GM23248 (cell line): ENCODE data around the gene TCOF1. TPM values are rescaled to one million over a fixed set of nuclear protein-coding genes. Genes with fewer than 3 reads are reported as not detected.

Experiments used
- DNase-seq: peaks from one replicate; pipeline ENCODE4 v3.0.0-alpha.2; 2015
- H2AFZ ChIP-seq: fragments of 200-600 bp; sonication (generic); 2 replicates; pipeline ENCODE4 v1.6.1; 2016; ENCODE audit warnings: antibody characterized with exemption
- H3F3A ChIP-seq: fragments of 200-600 bp; sonication (generic); 2 replicates; pipeline ENCODE4 v1.6.1; 2016; ENCODE audit warnings: mild to moderate bottlenecking, antibody characterized with exemption, mixed run types; ENCODE audit not compliant: insufficient read depth
- H3K27ac ChIP-seq: fragments of 200-600 bp; sonication (generic); 2 replicates; pipeline ENCODE4 v1.5.1; 2016; ENCODE audit warnings: mild to moderate bottlenecking
- H3K27me3 ChIP-seq: fragments of 200-600 bp; sonication (generic); replicated peaks from 2 replicates; pipeline ENCODE4 v1.6.1; 2016; ENCODE audit warnings: mild to moderate bottlenecking; ENCODE audit not compliant: insufficient read depth
- H3K36me3 ChIP-seq: fragments of 200-600 bp; sonication (generic); 2 replicates; pipeline ENCODE4 v1.6.1; 2016; ENCODE audit warnings: low read depth, mild to moderate bottlenecking
- H3K4me1 ChIP-seq: fragments of 200-600 bp; sonication (generic); 2 replicates; pipeline ENCODE4 v1.6.1; 2016; ENCODE audit warnings: mild to moderate bottlenecking; ENCODE audit not compliant: insufficient read depth
- H3K4me2 ChIP-seq: fragments of 200-600 bp; sonication (generic); one replicate; pipeline ENCODE4 v1.6.1; 2016; ENCODE audit warnings: mild to moderate bottlenecking; ENCODE audit not compliant: unreplicated experiment
- H3K4me3 ChIP-seq: fragments of 200-600 bp; sonication (generic); 2 replicates; pipeline ENCODE4 v1.5.1; 2016; ENCODE audit warnings: mild to moderate bottlenecking
- H3K79me2 ChIP-seq: fragments of 200-600 bp; sonication (generic); 2 replicates; pipeline ENCODE4 v1.6.1; 2016; ENCODE audit warnings: mild to moderate bottlenecking; ENCODE audit not compliant: insufficient read depth
- H3K9ac ChIP-seq: fragments of 200-600 bp; sonication (generic); 2 replicates; pipeline ENCODE4 v1.6.1; 2016; ENCODE audit warnings: mild to moderate bottlenecking
- H3K9me2 ChIP-seq: fragments of 200-600 bp; sonication (generic); 2 replicates; pipeline ENCODE4 v1.6.1; 2016; ENCODE audit warnings: mixed run types, mild to moderate bottlenecking, moderate library complexity; ENCODE audit not compliant: insufficient read depth
- H3K9me3 ChIP-seq: fragments of 200-600 bp; sonication (generic); one replicate; pipeline ENCODE4 v1.6.1; 2017; ENCODE audit warnings: low read depth
- H4K20me1 ChIP-seq: fragments of 200-600 bp; sonication (generic); 2 replicates; pipeline ENCODE4 v1.6.0; 2016; ENCODE audit not compliant: insufficient read depth
- EZH2 ChIP-seq: fragments of 200-600 bp; sonication (generic); IDR thresholded peaks from 2 replicates; pipeline ENCODE4 v1.6.1; 2018; ENCODE audit warnings: antibody characterized with exemption, mild to moderate bottlenecking; ENCODE audit not compliant: insufficient read depth, poor library complexity, severe bottlenecking
- EZH2phosphoT487 ChIP-seq: fragments of 200-600 bp; sonication (generic); IDR thresholded peaks from 2 replicates; pipeline ENCODE4 v1.6.1; 2018; ENCODE audit warnings: antibody characterized with exemption, moderate library complexity, mild to moderate bottlenecking, low read depth; ENCODE audit not compliant: insufficient read depth
- WGBS, 2 experiments: methylation state at CpG; one replicate each; pipeline ENCODE4 v1.1.6; 2015 to 2017; ENCODE audit warnings: low lambda C conversion rate in 2 of 2, low coverage in 1 of 2; ENCODE audit errors: missing lambda C conversion rate in 2 of 2; 5-methylcytosine and 5-hydroxymethylcytosine counted together
- in situ Hi-C: fragments of 300-500 bp; cut with MboI; formaldehyde crosslinking; loops from 2 replicates; pipeline ENCODE4 v1.15.0; 2020
- polyA plus RNA-seq: library from polyadenylated mRNA; unstranded; fragments of >200 nt; fragmentation: Nextera tagmentation; extraction: Ambion mirVana; gene quantifications from 2 replicates; pipeline ENCODE4 v1.2.1, GENCODE V29; 2016
- total RNA-seq: library from RNA; depleted of rRNA; stranded (reverse); fragments of >200 nt; shearing (Covaris generic); gene quantifications from 2 replicates; pipeline ENCODE4 v1.2.3, GENCODE V29; 2014

The TCOF1 gene
- total and polyA plus RNA-seq, 2 experiments from 2014 or later = 15.1 to 18.0 TPM

DNA sequence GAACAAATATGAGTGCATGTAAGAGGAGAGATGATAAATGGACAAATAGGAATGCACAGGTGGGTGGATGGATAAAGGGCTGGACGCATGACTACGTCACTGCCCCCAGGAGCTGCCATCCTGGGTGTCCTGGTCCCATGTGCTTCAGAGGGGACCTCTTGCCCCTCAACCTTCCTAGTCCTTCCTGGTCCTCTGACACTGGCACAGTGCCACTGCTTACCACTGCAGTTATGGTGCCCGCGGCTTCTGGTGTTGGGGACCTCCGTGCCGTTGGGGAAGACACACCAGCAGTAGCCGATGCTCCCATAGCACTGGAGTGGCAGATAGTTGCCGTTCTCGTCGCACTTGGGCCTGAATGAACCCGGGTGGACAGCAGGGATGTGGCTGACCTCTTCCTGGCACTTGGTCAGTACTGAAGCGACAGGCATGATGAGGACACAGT lies 45.4 kb downstream of the TCOF1 start:
- 97 to 98% methylated on average over 12 of the region's 12 CpGs for WGBS, 2 experiments
- H3F3A ChIP-seq = no peaks in the 10 kb centered on the region
- TF ChIP-seq EZH2phosphoT487 = no peak
- no peak for TF ChIP-seq EZH2

DNA sequence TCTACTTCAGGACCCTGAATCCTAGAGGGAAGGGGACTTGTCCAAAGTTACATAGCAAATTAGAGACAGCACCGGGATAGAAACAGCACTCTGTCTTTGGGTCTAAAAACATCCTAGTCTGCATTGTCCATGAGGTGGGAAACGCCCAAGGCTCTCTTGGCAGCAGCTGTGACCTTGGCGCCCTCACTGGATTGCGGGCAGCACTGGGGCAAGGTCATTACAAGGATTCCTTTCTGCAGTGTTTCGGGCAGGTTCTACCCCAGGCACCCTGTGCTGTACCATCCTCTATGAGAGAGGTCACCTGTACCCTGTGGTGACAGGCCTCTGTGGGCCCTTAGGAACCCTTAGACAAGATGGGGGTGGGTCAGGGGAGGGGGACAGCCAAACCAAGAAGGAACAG lies 46.6 kb downstream of the TCOF1 start:
- Histone ChIP-seq H3K79me2 (no peaks in the 10 kb centered on the region), H3K27me3 (no peaks in the 10 kb centered on the region), H3K9ac (no peak overlapping the region), H3K4me1 (no peaks in the 10 kb centered on the region), H3K4me3 (no peak overlapping the region), H2AFZ (no peak overlapping the region), H3K27ac (no peak overlapping the region), H4K20me1 (no peaks in the 10 kb centered on the region), H3K36me3 (no peaks in the 10 kb centered on the region), H3K9me3 (no peaks in the 10 kb centered on the region), H3K4me2 (no peak overlapping the region), H3F3A (no peaks in the 10 kb centered on the region), H3K9me2 (no peaks in the 10 kb centered on the region)
- TF ChIP-seq EZH2 (no peak), EZH2phosphoT487 (no peak)
- no peak for DNase-seq
- 76 to 77% methylated on average over 5 of the region's 5 CpGs for WGBS, 2 experiments
- in situ Hi-C loops = no loop called here

More for the DNA sequence above, 45.4 kb downstream of the TCOF1 start:
- Histone ChIP-seq H3K27me3 (no peaks in the 10 kb centered on the region), H3K36me3 (no peaks in the 10 kb centered on the region), H3K9ac (no peak overlapping the region), H3K4me2 (no peak overlapping the region), H4K20me1 (no peaks in the 10 kb centered on the region), H3K27ac (no peak overlapping the region), H3K9me3 (no peaks in the 10 kb centered on the region), H3K9me2 (no peaks in the 10 kb centered on the region), H3K4me3 (no peak overlapping the region), H3K4me1 (no peaks in the 10 kb centered on the region), H2AFZ (no peak overlapping the region), H3K79me2 (no peaks in the 10 kb centered on the region)
- in situ Hi-C loops = no loop called here
- DNase-seq = no peak

- no peak for DNase-seq
- H3K27ac ChIP-seq = no peak overlapping the region
- no peak for TF ChIP-seq EZH2phosphoT487
- no peak for TF ChIP-seq EZH2
- 86 to 87% methylated on average over 7 to 10 of the region's 10 CpGs for WGBS, 2 experiments
- no peaks in the 10 kb centered on the region for H3K36me3 ChIP-seq
- no peaks in the 10 kb centered on the region for H3K9me3 ChIP-seq
- H2AFZ ChIP-seq = no peak overlapping the region
- H3K9ac ChIP-seq = no peak overlapping the region
- no peaks in the 10 kb centered on the region for H3K4me1 ChIP-seq
- no peaks in the 10 kb centered on the region for H3K27me3 ChIP-seq
- no peaks in the 10 kb centered on the region for H3F3A ChIP-seq
- no peaks in the 10 kb centered on the region for H3K9me2 ChIP-seq
- no peaks in the 10 kb centered on the region for H4K20me1 ChIP-seq
- no peak overlapping the region for H3K4me3 ChIP-seq
- no peaks in the 10 kb centered on the region for H3K79me2 ChIP-seq
- in situ Hi-C loops = no loop called here
- H3K4me2 ChIP-seq = no peak overlapping the region
These were observed 47.0 kb downstream of the TCOF1 start for GRCh38 chr5:150404535-150404934.

DNA sequence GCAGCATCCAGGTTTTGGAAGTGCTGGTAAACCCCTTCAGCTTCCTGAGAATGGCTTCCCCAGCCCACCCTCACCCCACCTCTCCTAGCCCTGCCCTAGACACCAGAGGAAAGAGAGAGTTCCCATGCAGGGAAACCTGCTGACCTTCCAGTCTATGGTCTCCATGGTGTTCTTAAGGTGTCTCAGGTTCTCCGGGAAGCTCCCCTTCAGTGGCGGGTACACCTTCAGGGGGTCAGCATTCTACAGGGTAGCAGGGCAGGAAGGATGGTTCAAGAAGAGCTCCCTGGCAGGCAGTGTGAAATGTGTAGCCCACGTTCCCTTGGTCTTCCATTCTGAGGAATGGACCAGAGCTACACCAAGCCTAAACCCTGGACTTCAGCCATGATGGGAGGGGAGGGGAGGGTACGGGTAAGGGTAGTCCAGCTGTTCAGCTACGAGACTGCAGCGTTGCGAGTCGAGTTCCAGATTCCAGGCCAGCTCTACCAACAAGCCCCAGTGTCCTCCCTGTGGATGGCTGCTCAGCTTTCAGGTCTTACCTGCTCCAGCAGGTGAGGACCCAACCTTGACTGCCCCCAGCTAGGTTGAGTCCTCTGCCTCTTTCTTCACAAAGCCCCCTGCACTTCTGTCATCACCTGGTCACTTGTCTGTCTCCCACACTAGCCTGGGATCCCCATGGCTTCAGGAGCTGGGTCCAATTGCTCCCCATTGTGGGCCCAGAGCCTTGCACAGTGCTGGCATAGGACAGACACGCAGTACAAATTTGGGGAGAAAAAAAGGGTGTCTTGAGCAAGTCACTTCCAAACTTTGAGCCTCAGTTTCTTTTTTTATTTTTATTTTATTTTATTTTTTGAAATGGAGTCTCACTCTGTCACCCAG lies 47.7 kb downstream of the TCOF1 start:
- in situ Hi-C loops = no loop called here
- no peaks in the 10 kb centered on the region for H3K36me3 ChIP-seq
- no peak for DNase-seq
- H3K9me2 ChIP-seq = no peaks in the 10 kb centered on the region
- 60 to 62% methylated on average over 9 of the region's 9 CpGs for whole genome bisulfite sequencing, 2 experiments
- no peaks in the 10 kb centered on the region for H3K79me2 ChIP-seq
- H3K4me3 ChIP-seq = no peak overlapping the region
- H3K9ac ChIP-seq = no peak overlapping the region
- H3F3A ChIP-seq = no peaks in the 10 kb centered on the region
- TF ChIP-seq EZH2phosphoT487 (no peak), EZH2 (no peak)
- no peak overlapping the region for H2AFZ ChIP-seq
- H3K4me2 ChIP-seq = no peak overlapping the region
- no peaks in the 10 kb centered on the region for H3K27me3 ChIP-seq
- H3K27ac ChIP-seq = no peak overlapping the region
- H3K4me1 ChIP-seq = no peaks in the 10 kb centered on the region
- H4K20me1 ChIP-seq = no peaks in the 10 kb centered on the region
- H3K9me3 ChIP-seq = no peaks in the 10 kb centered on the region
